Erythroblast (primary cell): ENCODE results near the gene KLHDC2.

Experiments
- GATA1 ChIP-seq: IDR thresholded peaks from 2 replicates; pipeline ENCODE4 v1.6.1; 2011; ENCODE audit warnings: low read depth, mild to moderate bottlenecking, control low read depth, low read length, moderate library complexity
- POLR2A ChIP-seq: IDR thresholded peaks from 2 replicates; pipeline ENCODE4 v1.6.1; 2011; ENCODE audit warnings: mild to moderate bottlenecking, low read length

DNA sequence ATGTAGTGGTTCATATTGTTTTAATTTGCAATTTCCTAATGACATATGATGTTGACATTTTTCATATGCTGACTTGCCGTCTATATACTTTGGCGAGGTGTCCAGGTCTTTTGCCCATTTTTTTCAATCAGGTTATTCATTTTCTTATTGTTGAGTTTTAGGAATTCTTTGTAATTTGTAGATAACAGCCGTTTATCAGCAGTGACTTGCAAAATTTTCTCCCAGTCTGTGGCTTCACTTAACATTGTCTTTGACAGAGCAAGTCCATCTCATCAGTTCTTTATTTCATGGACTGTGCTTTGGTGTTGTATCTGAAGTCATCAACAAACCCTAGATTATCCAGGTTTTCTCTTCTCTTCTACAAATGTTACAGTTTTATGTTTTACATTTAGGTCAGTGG is 12.6 kb upstream of the KLHDC2 start:
- TF ChIP-seq POLR2A (no peak), GATA1 (no peak)
